Keratinocyte (primary cell): ENCODE measurements around the gene ANKRD45.

Experiments
- CTCF ChIP-seq, 3 experiments: IDR thresholded peaks in 1 of 3; conservative IDR thresholded peaks in 1 of 3; optimal IDR thresholded peaks in 1 of 3; 2 replicates in 2 of 3; 3 replicates in 1 of 3; pipeline versions ENCODE3 to v1.5.1; 2011; ENCODE audit warnings: low read length in 3 of 3, mild to moderate bottlenecking in 3 of 3, moderate library complexity in 2 of 3, control low read depth in 1 of 3, inconsistent platforms in 1 of 3; ENCODE audit not compliant: insufficient read depth in 2 of 3; ENCODE audit errors: extremely low read depth in 1 of 3
- EZH2 ChIP-seq: IDR thresholded peaks from one replicate; pipeline ENCODE4 v1.6.1; 2012; ENCODE audit warnings: inconsistent platforms, mild to moderate bottlenecking, low read length, moderate library complexity

- TF ChIP-seq EZH2 = no peak
- TF ChIP-seq CTCF (optimal IDR thresholded peaks at IDR 0.05 in 1 of 3, IDR thresholded peaks at IDR 0.05 in 1 of 3, conservative IDR thresholded peaks at IDR 0.05 in 1 of 3; ENCODE audit: extremely low read depth in 1 of 3, insufficient read depth in 2 of 3, low read length in 3 of 3) = no peak
Observed at GRCh38 chr1:173688300-173688699, 18.6 kb upstream of the ANKRD45 start.
